Activated gamma-delta T cell treated with Interleukin-2 at 50 U/mL for 16 hours (primary cell): ENCODE results near the gene TLE2.

Experiments used
- DNase-seq: peaks from one replicate; pipeline ENCODE4 v3.0.0-alpha.2; 2020

The TLE2 gene

DNA sequence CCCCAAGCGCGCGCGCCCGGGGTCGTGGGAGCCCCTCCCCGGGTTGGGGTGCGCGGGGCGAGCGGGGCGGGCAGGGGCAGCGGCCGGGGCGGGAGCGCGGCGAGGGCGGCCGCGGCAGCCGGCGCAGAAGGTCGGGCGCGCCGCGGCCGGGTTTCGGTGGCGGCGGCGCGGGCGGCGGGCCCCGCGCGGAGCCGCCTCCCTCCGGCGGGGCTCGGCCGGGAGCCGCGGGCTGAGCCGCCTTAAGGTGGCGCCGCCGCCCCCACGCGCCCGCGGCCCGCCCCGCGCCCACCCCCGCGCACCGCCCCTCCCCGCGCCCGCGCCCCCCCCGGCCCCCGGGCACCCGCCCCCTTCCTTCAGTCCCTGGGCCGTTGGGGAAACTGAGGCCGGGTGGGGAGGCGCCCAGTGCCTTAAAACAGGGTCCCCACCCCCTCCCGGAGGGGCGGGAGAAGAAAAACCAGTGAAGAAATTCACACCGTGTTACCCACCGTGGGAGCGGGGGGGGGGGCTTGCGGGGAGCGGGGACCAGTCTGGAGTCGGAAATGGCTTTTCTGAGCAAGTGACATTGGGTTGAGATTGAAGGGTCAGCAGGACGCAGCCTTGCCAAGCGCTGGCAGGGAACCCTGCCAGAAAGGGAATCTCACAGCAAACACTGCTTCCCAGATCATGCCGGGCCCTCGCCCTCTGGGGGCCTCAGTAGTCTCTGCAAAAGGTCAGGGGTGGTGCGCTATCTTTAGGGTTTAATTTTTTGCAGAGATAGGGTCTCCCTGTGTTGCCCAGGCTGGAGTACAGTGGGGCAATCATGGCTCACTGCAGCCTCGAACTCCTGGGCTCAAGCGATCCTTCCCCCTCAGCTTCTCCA lies at the start of gene TLE2:
TLE2 (minus strand) TSS at position 216 of the 859 bp plus-strand sequence. CDS start 376 bp downstream, outside the sequence.
- no peak for DNase-seq

DNA sequence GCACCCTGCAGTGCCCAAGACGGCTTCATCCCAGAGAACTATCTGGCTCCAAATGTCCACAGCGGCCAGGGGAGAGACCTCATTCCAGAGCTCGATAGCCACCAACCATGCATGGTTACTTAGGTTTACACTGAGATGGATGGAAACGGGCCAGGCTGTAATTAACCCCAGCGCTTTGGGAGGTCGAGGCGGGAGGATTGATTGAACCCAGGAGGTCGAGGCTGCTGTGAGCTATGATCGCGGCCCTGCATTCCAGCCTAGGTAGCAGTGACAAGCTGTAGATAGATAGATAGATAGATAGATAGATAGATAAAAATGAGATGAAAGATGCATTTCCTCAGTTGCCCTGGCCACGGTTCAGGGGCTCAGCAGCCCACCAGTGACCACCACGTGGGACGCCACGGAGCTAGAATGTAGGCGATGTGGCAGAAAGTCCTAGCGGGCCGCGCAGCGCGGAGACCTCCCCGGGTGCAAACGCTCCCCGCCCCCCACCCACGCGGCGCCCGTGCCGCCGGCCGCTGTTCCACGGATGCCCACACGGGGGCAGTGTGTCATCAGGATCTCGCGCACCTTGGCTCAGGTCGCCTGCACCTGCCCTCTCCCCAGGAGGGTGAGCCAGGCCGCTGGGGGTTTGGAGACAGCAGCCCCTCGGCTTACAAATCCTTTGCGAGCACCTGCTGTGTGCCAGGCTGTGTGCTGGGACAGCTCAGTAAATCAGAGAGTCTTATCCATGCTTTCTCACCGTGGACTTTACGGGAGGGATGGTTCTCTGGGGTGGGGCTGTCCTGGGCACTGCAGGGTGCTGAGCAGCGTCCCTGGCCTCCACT lies 46.7 kb upstream of the TLE2 start:
- peak; percentile 75 for DNase-seq

GRCh38 chr19:3073931-3074595 lies 45.0 kb upstream of the TLE2 start:
- no peak for DNase-seq

DNA sequence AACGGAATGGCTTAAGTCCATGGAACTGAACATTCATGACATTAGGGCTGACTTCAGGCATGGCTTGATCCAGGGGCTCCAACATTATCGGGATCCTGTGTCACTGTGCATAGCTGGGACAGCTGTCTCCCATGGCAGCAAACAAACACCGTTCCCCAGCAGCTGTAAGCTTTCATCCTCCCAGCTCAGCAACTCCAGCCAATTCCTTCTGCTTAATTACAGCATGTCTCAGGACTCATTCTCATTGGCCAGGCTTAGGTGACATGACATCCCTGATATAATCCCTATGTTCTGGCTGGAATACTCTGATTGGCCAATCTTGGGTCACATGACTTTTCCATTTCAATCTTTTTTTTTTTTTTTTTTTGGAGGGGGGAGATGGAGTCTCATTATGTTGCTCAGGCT lies 44.1 kb upstream of the TLE2 start:
- DNase-seq: no peak

DNA sequence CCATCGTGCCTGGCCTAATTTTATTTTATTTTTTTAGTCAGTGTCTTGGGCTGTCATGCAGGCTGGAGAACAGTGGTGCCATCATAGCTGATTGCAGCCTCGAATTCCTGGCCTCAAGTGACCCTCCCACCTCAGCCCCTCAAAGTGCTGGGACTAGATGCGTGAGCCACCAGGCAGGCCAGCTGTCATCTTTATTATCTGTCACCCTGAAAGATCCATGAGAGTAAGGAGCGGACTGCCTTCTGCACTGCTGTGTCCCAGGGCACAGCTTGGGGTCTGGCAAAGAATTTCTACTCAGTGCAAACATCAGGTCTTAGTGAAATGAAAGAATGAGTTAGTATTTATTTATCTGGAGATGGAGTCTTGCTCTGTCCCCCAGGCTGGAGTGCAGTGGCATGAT lies 42.7 kb upstream of the TLE2 start:
- DNase-seq: no peak

- DNase-seq: no peak
Observed at GRCh38 chr19:3068071-3068470, 39.0 kb upstream of the TLE2 start.

- no peak for DNase-seq
Observed at GRCh38 chr19:3067563-3067962, 38.5 kb upstream of the TLE2 start.

DNA sequence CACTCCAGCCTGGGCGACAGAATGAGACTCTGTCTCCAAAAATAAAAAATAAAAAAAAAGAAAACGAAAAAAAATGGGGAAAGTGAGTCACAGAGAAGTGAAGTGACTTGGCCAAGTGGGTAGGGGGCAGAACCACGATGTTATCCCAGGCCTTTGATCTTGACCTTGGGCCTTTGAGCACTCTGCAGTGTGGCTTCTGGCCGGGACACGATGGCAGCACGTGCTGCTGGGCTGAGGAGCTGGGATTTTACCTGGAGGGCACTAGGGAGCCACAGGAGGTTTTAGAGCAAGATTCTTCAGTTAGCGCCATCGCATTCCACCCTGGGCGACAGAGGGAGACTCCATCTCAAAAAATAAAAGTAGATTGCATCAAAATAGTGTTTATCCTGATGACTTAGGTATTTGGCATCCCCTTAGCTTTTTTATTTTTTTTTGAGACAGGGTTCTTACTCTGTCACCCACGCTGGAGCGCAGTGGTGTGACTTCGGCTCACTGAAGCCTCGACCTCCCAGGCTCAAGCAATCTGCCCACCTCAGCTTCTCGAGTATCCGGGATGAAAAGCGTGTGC lies 37.5 kb upstream of the TLE2 start:
- DNase-seq: no peak

GRCh38 chr19:3065675-3066357 lies 36.7 kb upstream of the TLE2 start:
- DNase-seq: no peak

- DNase-seq: no peak
Observed at GRCh38 chr19:3064011-3064330, 34.9 kb upstream of the TLE2 start.

GRCh38 chr19:3062165-3063105 lies 33.4 kb upstream of the TLE2 start, which contains the start of gene TLE5:
Gene TLE5, minus strand, starts transcription at chr19:3062495. Its CDS starts 295 bp downstream, at chr19:3062200.
- DNase-seq: peak; percentile 72

- DNase-seq: peak; percentile 85
Observed at GRCh38 chr19:3061182-3062161, 32.4 kb upstream of the TLE2 start.

DNA sequence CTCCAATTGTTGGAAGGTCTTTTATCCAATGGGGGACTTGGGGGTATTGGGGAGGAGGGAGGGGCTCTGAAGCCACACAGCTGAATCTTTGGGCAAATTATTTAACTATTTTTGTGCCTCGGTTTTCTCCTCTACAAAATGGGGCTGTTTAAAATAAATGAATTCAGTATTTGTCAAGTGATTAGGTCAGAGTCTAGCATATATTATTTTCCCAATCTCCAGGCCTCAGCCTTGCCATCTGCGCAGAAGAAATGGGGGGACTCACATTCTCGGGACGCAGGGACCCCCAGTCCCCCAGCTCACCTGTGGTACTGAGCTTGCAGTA lies 31.7 kb upstream of the TLE2 start:
- DNase-seq: no peak

- no peak for DNase-seq
Observed at GRCh38 chr19:3059653-3060052, 30.6 kb upstream of the TLE2 start.

GRCh38 chr19:3058821-3059314 lies 29.8 kb upstream of the TLE2 start:
- DNase-seq: no peak

DNA sequence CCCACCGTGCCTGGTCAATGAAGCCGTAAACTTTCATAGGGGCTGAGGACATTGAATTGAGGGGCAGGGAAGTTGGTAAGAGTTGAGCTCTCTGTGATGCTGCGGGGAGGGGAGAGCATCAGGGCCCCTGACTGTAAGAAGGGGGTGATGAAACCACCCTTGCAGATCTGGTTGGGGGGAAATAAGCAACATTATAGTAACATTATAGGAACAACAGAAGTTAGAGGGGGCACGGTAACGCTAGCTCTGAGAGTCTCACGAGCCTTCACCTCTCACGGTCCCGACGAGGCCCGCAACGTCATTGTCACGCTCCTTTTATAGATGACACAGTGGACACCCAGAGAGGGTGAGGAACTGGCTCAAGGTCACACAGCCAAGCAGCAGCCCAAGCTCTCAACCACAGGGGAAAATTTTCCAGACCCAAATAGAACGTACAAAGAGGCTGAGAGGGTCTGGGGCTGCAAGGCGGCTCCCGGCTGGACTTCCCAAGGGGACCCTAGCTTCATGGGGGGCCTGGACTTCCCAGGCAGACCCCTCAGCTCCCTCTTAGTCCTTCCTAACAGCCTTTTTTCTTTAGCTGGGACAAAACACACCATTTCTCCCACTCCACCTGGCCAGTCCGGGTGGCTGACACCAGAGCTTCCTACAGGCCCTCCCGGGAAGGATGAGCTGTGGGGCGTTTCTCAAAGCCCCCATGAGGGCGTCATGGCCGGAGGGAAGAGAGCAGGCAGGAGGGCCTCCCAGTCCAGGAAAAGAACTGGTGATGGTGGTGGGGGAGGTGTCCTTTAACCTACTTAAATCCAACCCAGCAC lies 29.1 kb upstream of the TLE2 start:
- DNase-seq: no peak

GRCh38 chr19:3057275-3057714 lies 28.2 kb upstream of the TLE2 start:
- DNase-seq: no peak

DNA sequence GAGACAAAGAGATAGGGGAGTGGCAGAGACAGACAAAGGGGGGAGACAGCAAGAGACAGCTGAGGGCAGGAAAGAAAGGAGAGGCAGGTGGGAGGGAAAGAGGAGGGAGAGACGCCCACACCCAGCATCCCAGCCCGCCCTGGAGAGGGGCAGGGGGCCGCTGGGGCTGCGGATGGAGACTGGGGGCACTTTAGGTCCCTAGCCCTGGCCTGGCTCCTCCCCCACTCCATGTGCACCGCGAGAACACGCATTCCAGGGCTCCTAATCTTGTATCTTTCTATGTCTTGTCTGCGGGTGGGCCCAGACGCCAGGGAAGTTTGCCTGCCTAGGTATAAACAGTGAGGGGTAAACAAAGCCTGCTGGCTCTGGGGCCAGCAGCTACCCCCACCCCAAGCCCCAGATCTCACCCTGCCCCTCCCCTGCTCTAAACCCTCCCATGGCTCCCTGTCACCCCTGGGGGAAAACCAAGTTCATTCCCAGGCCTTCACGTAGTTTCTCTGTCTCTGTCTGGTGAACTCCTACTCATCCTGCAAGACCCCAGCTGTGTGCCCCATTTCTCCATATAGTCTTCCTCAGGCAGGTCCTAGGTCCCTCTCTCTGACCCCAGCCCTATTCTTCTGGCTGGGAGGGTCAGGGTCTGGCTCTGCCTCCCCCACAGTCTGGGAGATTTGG lies 27.5 kb upstream of the TLE2 start:
- DNase-seq: no peak
